ENCODE measurements around the gene PAPLN.

PAPLN gene

GRCh38 chr14:73227812-73228781, 9.2 kb upstream of the PAPLN start:
- H3K36me3 ChIP-seq (ENCODE audit: control insufficient read depth, insufficient read depth, low read length): no peaks in the 10 kb centered on the region
- DNase-seq (ENCODE audit: low read depth, low spot score): no peak
- WGBS (ENCODE audit: insufficient coverage, insufficient read length): no CpG with 5 or more reads among the region's 25 CpGs
- peaks cover 8% of the 10 kb centered on the region for H3K4me1 ChIP-seq (ENCODE audit: control insufficient read depth, insufficient read depth, low read length)
- no peak overlapping the region for H3K4me3 ChIP-seq (ENCODE audit: low read length)
- H3K27ac ChIP-seq (ENCODE audit: low read length): no peak overlapping the region
- no peaks in the 10 kb centered on the region for H3K27me3 ChIP-seq (ENCODE audit: control insufficient read depth, insufficient read depth, low read length)
- H3K9me3 ChIP-seq (ENCODE audit: control insufficient read depth, insufficient read depth, low read length): no peaks in the 10 kb centered on the region

- Histone ChIP-seq H3K36me3 (ENCODE audit: control insufficient read depth, insufficient read depth, low read length) (no peaks in the 10 kb centered on the region), H3K9me3 (ENCODE audit: control insufficient read depth, insufficient read depth, low read length) (no peaks in the 10 kb centered on the region), H3K4me1 (ENCODE audit: control insufficient read depth, insufficient read depth, low read length) (peaks cover 9% of the 10 kb centered on the region), H3K4me3 (ENCODE audit: low read length) (no peak overlapping the region), H3K27me3 (ENCODE audit: control insufficient read depth, insufficient read depth, low read length) (no peaks in the 10 kb centered on the region), H3K27ac (ENCODE audit: low read length) (no peak overlapping the region)
- no peak for DNase-seq (ENCODE audit: low read depth, low spot score)
- no CpG with 5 or more reads among the region's 6 CpGs for WGBS (ENCODE audit: insufficient coverage, insufficient read length)
These were observed 7.3 kb upstream of the PAPLN start for GRCh38 chr14:73230051-73230450.

- H3K36me3 ChIP-seq (ENCODE audit: control insufficient read depth, insufficient read depth, low read length): no peaks in the 10 kb centered on the region
- WGBS (ENCODE audit: insufficient coverage, insufficient read length): no CpG with 5 or more reads among the region's 19 CpGs
- peaks cover 2% of the 10 kb centered on the region; the same call in 1 of the 2 replicates for H3K27me3 ChIP-seq (ENCODE audit: control insufficient read depth, insufficient read depth, low read length)
- peaks cover 11% of the 10 kb centered on the region for H3K4me1 ChIP-seq (ENCODE audit: control insufficient read depth, insufficient read depth, low read length)
- H3K9me3 ChIP-seq (ENCODE audit: control insufficient read depth, insufficient read depth, low read length): no peaks in the 10 kb centered on the region
- DNase-seq (ENCODE audit: low read depth, low spot score): no peak
- no peak overlapping the region for H3K4me3 ChIP-seq (ENCODE audit: low read length)
- no peak overlapping the region for H3K27ac ChIP-seq (ENCODE audit: low read length)
These were observed 5.1 kb upstream of the PAPLN start for GRCh38 chr14:73231981-73232851.

- DNase-seq (ENCODE audit: low read depth, low spot score): no peak
- H3K4me3 ChIP-seq (ENCODE audit: low read length): no peak overlapping the region
- peaks cover 2% of the 10 kb centered on the region; the same call in 1 of the 2 replicates for H3K27me3 ChIP-seq (ENCODE audit: control insufficient read depth, insufficient read depth, low read length)
- no peak overlapping the region for H3K27ac ChIP-seq (ENCODE audit: low read length)
- no peaks in the 10 kb centered on the region for H3K9me3 ChIP-seq (ENCODE audit: control insufficient read depth, insufficient read depth, low read length)
- WGBS (ENCODE audit: insufficient coverage, insufficient read length): no CpG with 5 or more reads among the region's 8 CpGs
- H3K36me3 ChIP-seq (ENCODE audit: control insufficient read depth, insufficient read depth, low read length): no peaks in the 10 kb centered on the region
- H3K4me1 ChIP-seq (ENCODE audit: control insufficient read depth, insufficient read depth, low read length): peaks cover 10% of the 10 kb centered on the region
These were observed 4.3 kb upstream of the PAPLN start for GRCh38 chr14:73232984-73233383.

- Histone ChIP-seq H3K27ac (ENCODE audit: low read length) (no peak overlapping the region), H3K4me3 (ENCODE audit: low read length) (no peak overlapping the region), H3K27me3 (ENCODE audit: control insufficient read depth, insufficient read depth, low read length) (peaks cover 6% of the 10 kb centered on the region), H3K9me3 (ENCODE audit: control insufficient read depth, insufficient read depth, low read length) (no peaks in the 10 kb centered on the region), H3K36me3 (ENCODE audit: control insufficient read depth, insufficient read depth, low read length) (no peaks in the 10 kb centered on the region), H3K4me1 (ENCODE audit: control insufficient read depth, insufficient read depth, low read length) (peaks cover 10% of the 10 kb centered on the region)
- WGBS (ENCODE audit: insufficient coverage, insufficient read length): no CpG with 5 or more reads among the region's 10 CpGs
- no peak for DNase-seq (ENCODE audit: low read depth, low spot score)
These were observed 3.7 kb upstream of the PAPLN start for GRCh38 chr14:73233564-73233963.

- no CpG with 5 or more reads among the region's 5 CpGs for WGBS (ENCODE audit: insufficient coverage, insufficient read length)
- Histone ChIP-seq H3K27me3 (ENCODE audit: control insufficient read depth, insufficient read depth, low read length) (peaks cover 11% of the 10 kb centered on the region), H3K4me1 (ENCODE audit: control insufficient read depth, insufficient read depth, low read length) (peaks cover 13% of the 10 kb centered on the region), H3K27ac (ENCODE audit: low read length) (no peak overlapping the region), H3K9me3 (ENCODE audit: control insufficient read depth, insufficient read depth, low read length) (no peaks in the 10 kb centered on the region), H3K36me3 (ENCODE audit: control insufficient read depth, insufficient read depth, low read length) (0 out of 2 replicates have a peak, but pooled peaks cover 3% of the 10 kb centered on the region), H3K4me3 (ENCODE audit: low read length) (no peak overlapping the region)
- DNase-seq (ENCODE audit: low read depth, low spot score): no peak
These were observed 3.3 kb upstream of the PAPLN start for GRCh38 chr14:73234029-73234428.

GRCh38 chr14:73234586-73235394, 2.5 kb upstream of the PAPLN start:
- Histone ChIP-seq H3K36me3 (ENCODE audit: control insufficient read depth, insufficient read depth, low read length) (0 out of 2 replicates have a peak, but pooled peaks cover 3% of the 10 kb centered on the region), H3K27me3 (ENCODE audit: control insufficient read depth, insufficient read depth, low read length) (peaks cover 12% of the 10 kb centered on the region), H3K4me3 (ENCODE audit: low read length) (no peak overlapping the region), H3K27ac (ENCODE audit: low read length) (peak overlapping the region; percentile 28), H3K4me1 (ENCODE audit: control insufficient read depth, insufficient read depth, low read length) (peaks cover 13% of the 10 kb centered on the region), H3K9me3 (ENCODE audit: control insufficient read depth, insufficient read depth, low read length) (no peaks in the 10 kb centered on the region)
- no CpG with 5 or more reads among the region's 11 CpGs for WGBS (ENCODE audit: insufficient coverage, insufficient read length)
- DNase-seq (ENCODE audit: low read depth, low spot score): no peak

GRCh38 chr14:73235531-73236155, 1.7 kb upstream of the PAPLN start:
- DNase-seq (ENCODE audit: low read depth, low spot score): no peak
- Histone ChIP-seq H3K4me3 (ENCODE audit: low read length) (no peak overlapping the region), H3K27ac (ENCODE audit: low read length) (peak overlapping the region; percentile 28), H3K27me3 (ENCODE audit: control insufficient read depth, insufficient read depth, low read length) (peaks cover 13% of the 10 kb centered on the region), H3K9me3 (ENCODE audit: control insufficient read depth, insufficient read depth, low read length) (no peaks in the 10 kb centered on the region), H3K36me3 (ENCODE audit: control insufficient read depth, insufficient read depth, low read length) (0 out of 2 replicates have a peak, but pooled peaks cover 3% of the 10 kb centered on the region), H3K4me1 (ENCODE audit: control insufficient read depth, insufficient read depth, low read length) (peaks cover 13% of the 10 kb centered on the region)
- WGBS (ENCODE audit: insufficient coverage, insufficient read length): no CpG with 5 or more reads among the region's 6 CpGs

GRCh38 chr14:73236157-73236556, 1.1 kb upstream of the PAPLN start:
- no peak for DNase-seq (ENCODE audit: low read depth, low spot score)
- Histone ChIP-seq H3K36me3 (ENCODE audit: control insufficient read depth, insufficient read depth, low read length) (0 out of 2 replicates have a peak, but pooled peaks cover 3% of the 10 kb centered on the region), H3K4me1 (ENCODE audit: control insufficient read depth, insufficient read depth, low read length) (peaks cover 13% of the 10 kb centered on the region), H3K27me3 (ENCODE audit: control insufficient read depth, insufficient read depth, low read length) (peaks cover 13% of the 10 kb centered on the region), H3K4me3 (ENCODE audit: low read length) (no peak overlapping the region; the same call in 1 of the 2 replicates), H3K27ac (ENCODE audit: low read length) (no peak overlapping the region), H3K9me3 (ENCODE audit: control insufficient read depth, insufficient read depth, low read length) (no peaks in the 10 kb centered on the region)
- no CpG with 5 or more reads among the region's 11 CpGs for WGBS (ENCODE audit: insufficient coverage, insufficient read length)
